ENCODE measurements around the gene CACNA1H.

Gene CACNA1H

DNA sequence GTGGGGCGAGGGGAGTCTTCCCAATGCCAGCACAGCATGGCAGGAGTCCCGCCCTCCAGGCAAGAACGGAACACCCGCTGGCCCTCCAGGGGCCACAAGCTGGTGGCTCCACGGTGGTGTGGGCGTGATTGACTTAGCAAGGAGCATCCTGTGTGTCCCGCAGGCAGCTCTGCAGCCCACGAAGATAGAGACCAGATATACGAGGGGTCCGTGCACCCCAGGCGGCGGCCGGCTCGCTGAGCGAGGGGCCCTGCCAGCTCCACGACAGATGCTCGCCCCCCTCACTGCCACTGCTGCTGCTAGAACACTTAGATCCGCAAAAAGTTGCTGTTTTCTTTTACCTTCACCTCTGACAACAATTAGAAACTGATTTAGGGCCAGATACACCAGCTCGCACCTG lies 10.0 kb upstream of the CACNA1H start:
- DNase-seq (ENCODE audit: low read depth): no peak

DNA sequence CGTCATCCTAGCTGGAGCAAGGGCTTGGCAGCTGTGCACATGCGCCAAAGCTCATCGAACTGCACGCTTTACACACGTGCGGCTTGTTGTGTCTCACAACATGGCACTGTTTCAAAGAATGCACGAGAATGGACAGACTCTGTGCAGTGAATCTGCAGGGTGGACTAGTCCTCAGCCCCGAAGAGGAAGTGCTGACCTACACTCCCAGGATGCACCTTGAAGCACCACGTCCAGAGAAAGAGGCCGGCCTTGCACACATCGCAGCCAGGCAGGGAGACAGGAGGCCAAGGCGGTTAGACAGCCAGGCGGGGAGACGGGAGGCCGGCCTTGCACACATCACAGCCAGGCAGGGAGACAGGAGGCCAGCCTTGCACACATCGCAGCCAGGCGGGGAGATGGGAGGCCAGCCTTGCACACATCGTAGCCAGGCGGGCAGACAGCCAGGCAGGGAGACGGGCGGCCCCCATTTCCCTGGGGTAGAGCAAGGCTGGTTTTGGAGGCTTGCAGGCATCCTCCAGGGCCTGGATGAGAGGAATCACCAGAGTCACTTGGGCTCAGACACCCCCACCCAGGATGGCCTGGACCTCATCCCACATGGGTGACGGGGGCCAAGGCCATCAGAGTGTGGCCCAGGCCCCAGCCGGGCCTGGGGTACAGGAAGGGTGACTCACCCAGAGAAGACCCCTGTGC lies 9.0 kb upstream of the CACNA1H start:
- DNase-seq (ENCODE audit: low read depth): no peak

- no peak for DNase-seq (ENCODE audit: low read depth)
Observed at GRCh38 chr16:1144476-1145382, 8.2 kb upstream of the CACNA1H start.

GRCh38 chr16:1145383-1146100 lies 7.4 kb upstream of the CACNA1H start:
- DNase-seq (ENCODE audit: low read depth): no peak

DNA sequence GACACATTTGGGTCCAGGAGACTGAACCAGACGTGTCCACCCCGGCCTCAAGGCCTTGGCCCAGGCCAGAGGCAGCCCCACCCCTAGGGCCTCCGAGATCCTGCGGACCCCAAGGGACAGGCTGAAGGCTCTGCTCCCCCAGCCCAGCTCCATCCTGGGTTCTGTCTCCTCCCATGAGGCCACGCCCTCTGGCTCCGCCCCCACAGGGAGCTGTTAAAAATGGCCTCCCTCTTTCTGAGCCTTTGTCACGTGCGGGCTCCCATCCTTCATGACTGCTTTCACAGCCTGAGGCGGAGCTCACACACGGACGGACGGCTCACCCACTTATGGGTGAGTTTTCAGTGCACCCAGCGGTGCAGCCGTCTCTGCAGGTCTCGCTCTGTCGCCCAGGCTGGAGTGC lies 6.5 kb upstream of the CACNA1H start:
- DNase-seq (ENCODE audit: low read depth): no peak

- no peak for DNase-seq (ENCODE audit: low read depth)
Observed at GRCh38 chr16:1147027-1147426, 5.9 kb upstream of the CACNA1H start.

- DNase-seq (ENCODE audit: low read depth): no peak
Observed at GRCh38 chr16:1149101-1149636, 3.7 kb upstream of the CACNA1H start.

DNA sequence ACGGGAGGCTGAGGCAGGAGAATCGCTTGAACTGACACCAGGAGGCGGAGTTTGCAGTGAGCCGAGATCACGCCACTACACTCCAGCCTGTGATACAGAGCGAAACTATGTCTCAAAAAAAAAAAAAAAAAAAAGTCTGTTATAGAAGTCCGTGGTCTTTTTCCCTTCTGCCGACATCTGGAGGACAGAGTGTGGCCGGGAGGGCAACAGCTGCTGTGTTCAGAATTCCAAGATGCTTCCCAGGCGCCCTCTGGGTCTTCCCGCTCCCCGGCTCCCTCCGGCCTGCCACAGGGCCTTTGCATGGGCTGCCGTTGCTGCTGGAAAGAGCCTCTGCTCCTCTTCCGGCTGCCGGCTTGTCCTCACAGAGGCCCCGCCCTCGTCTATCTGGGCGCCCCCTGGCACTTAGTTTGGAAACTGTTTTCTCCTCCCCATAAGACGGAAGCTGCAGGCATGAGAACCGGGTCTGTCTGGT lies 2.4 kb upstream of the CACNA1H start:
- no peak for DNase-seq (ENCODE audit: low read depth)

- no peak for DNase-seq (ENCODE audit: low read depth)
Observed at GRCh38 chr16:1151424-1152122, 1.3 kb upstream of the CACNA1H start.

- no peak for DNase-seq (ENCODE audit: low read depth)
Observed at GRCh38 chr16:1152123-1152638, 725 bp upstream of the CACNA1H start.

GRCh38 chr16:1153480-1154160 lies 714 bp downstream of the CACNA1H start:
- no peak for DNase-seq (ENCODE audit: low read depth)

- DNase-seq (ENCODE audit: low read depth): no peak
Observed at GRCh38 chr16:1154291-1154886, 1.5 kb downstream of the CACNA1H start.

DNA sequence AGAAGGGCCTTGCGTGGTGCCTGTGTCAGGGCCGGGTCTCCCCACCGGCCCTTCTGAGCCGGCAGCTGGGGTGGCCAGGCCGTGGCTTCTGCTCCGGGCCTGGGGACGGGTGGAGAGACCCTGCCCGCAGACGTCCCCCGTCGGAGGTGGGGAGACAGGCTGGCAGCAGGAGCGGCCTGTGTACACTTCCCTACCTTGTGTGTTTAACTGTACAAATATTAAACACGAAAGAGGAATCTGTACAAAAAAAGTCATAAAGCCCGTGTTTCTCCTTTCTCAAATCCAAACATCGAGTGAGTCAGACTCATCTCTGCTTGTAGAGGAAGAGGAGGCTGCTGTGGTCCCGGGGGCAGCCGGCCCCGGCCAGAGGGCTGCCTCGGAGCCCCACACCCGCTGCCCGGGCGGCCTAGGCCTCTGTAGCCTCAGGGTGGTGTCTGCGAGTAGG lies 2.0 kb downstream of the CACNA1H start:
- DNase-seq (ENCODE audit: low read depth): no peak

- DNase-seq (ENCODE audit: low read depth): no peak
Observed at GRCh38 chr16:1155353-1156054, 2.6 kb downstream of the CACNA1H start.

DNA sequence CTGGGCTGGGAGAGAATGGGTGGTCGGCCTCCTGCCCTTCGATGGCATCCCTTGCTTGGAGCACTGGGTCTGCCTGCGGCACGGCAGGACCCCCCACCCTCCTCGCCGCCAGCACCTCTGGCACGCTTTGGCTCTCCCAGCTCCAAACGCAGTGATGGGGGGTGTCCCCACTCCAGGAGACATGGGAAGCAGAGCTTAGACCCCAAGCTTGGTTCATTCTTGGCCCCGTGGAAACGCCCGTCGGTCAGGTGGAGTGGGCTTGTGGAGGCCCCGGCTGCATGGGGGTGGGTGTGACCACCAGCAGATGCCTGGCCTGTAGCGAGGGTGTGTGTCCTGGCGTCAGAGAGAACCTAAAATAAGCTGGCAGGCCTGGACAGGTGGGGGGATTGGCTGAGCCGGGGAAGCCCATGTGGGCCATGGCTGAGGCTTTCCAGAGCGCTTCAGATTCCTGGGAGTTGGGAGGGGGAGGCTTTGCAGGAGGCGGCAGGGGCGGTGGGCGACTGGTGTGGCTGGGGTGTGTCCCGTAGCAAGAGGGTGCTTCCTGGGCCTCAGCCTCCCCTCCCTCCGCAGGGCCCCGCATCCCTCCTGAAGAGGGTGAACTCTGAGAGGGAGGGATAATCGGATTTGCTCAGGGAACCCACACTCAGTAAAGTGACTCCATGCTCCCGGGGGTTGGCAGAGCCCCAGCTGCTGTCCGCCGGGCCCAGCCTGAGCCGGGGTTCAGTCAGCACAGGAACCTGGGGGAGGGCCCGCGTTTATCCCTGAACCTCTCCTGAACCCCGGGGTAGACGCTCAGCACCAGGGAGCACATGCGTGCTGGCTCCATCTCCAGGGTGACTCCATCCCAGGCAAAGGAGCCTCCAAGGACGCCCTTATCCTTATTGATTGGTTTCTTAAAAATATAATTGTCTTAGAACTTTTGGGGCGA lies 3.4 kb downstream of the CACNA1H start:
- DNase-seq (ENCODE audit: low read depth): no peak

DNA sequence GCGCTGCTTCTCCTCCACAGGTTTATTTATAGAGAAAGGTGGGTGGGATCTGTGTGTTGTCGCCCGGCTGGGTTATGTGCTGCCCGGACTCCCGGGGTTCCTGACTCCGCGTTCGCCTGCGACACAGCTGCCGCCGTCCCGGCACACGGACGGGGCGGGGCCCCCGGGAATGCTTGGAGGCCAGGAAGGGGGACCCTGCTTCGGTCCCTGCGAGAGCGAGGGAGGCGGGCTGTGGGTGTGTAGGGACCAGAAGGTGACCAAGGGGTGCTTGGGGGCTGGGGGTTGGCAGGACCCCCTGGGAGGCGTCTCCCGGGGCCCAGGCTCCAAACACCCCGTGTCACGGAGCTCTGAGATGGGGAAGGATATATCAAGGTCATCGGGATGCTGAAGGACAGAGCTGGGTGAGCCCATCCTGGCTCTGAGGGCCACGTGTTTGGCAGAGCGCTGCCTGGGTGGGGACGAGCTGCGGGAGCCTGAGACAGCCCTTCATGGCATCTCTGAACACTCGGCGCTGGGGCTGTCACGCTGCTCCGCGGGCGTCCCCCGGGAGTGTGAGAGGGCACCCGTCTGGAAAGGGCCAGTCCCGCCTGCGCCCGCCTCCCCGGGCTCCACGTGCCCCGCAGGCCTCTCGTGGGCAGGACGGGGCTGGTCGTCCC lies 4.2 kb downstream of the CACNA1H start:
- DNase-seq (ENCODE audit: low read depth): no peak

GRCh38 chr16:1157639-1158455 lies 4.9 kb downstream of the CACNA1H start:
- DNase-seq (ENCODE audit: low read depth): no peak

All from stromal cell of bone marrow (primary cell).